ENCODE measurements around the gene CNN3.
A peak's percentile ranks its signal among the peaks of the same experiment; 100 is the strongest.

CNN3 gene

DNA sequence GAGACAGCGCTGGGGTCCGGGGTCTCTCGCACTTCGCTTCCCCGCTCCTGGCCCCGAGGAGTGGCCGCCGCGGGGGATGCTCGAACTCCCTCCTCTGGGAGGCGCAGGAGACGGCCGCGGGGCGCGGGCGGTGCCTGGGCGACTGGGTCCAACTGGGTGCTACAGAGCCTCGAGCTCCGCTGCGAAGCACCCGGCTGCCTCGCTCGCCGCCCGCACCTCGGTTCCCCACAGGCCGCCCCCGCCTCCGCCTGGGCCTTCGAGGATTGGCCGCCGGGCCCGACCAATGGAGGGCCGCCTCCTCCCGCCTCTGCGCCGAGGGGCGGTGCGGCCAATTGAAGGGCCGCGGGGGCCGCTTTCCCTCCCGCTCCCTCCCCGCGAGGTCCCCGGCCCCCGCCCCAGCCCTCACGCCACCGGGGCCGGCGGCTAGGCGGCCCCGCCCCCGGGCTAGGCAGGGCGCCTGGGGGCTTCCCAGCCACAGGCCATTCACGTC lies at the start of gene CNN3:
CNN3 (minus strand) TSS at position 196 of the 490 bp plus-strand sequence. CDS start 216 bp downstream, outside the sequence.
- peak; percentile 35 to 97 (median 88) for DNase-seq

DNA sequence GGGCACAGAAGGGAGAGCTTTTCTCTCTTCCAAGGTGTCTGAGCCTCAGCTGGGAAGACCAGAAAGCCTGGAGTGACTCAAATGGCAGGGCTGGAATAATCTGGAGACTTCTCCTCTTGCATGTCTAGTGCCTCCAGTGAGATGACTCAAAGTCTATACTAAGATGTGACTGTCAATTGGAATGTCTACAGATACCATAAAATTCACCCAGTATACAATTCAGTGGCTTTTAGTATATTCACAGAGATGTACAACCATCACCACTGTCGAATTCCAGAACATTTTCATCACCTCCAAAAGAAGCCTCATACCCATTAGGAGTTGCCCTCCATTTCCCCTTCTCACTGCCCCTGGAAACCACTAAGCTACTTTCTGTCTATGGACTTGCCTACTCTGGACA lies 47.9 kb upstream of the CNN3 start:
- no peak for DNase-seq

- no peak for DNase-seq
These were observed 47.3 kb upstream of the CNN3 start for GRCh38 chr1:94974241-94974640.

GRCh38 chr1:94973309-94973922 lies 46.5 kb upstream of the CNN3 start:
- DNase-seq: no peak

- no peak for DNase-seq
These were observed 44.6 kb upstream of the CNN3 start for GRCh38 chr1:94971491-94971924.

DNA sequence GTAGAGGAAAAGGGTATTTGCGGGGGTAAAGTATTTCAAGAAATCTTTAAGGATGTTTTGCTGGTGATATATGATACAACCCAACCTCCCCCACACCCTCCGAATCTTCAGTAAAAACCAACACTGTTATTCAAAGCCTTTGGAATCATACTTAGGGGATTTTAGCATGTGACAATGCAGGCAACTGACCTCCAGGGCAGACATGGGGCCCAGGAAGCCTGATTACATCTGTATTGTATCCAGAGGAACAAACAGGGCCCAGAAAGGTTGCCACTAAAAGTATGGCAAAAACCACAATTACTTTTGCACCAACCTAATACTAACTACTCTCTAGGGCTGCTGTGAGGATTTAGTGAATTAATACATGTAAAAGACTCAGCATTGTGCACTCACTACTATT lies 43.9 kb upstream of the CNN3 start:
- DNase-seq: no peak

GRCh38 chr1:94969137-94969536 lies 42.2 kb upstream of the CNN3 start:
- no peak for DNase-seq

GRCh38 chr1:94966033-94966432 lies 39.1 kb upstream of the CNN3 start:
- DNase-seq: no peak

DNA sequence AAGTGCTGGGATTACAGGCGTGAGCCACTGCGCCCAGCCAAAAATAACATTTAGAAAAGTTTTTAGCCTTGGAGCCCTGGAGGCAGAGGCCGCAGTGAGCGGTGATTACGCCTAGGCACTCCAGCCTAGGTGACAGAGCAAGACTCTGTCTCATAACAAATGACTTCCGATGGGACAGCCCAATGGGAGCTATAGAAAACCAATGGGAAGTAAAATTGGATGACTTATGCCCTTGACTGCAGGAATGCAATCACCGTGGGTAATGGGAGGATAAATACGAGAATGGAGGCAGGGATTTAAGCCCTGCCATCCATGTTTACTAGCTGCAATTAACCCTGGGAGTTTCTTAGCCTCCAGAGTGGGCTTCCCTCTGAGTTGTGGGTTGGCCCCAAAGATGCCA lies 37.0 kb upstream of the CNN3 start:
- DNase-seq: no peak

DNA sequence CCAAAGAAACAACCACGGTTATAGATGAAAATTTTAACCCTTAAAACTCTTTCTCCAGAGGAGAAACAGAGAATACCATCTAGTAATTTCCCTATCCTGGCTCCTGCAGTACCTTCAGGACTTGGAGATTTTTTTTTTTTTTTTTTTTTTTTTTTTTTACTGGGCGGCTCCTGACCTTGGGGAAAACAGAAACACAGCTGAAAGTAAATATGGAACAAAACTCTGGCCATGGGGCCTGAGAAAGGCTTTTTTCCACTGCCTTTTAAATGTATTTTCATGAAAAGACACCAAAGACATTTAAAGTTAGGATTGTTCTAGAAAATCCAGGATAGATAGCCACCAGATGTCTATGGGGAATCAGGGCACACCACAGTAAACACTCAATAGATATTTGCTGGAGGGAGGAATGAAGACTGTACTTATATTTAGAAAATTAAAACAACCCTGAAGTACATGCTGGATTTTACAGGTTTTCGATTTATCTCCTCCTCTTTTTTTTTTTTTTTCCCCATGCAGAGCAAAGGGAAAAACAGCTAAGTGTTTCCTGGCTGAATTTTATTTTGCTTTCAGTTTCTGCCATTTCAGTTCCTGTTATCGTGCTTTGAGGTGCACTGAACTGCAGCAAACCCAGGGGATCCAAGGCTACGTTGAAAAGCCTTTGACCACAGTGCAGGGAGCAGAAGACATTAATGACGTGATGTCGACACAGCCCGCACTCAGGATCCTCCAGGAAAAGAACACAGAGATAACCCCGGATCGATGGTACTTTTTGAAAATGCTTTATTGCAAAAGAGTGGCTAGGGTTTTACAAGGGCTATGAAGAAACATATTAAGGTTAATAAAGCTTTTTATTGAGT lies 35.7 kb upstream of the CNN3 start:
- DNase-seq: peak in 6 of 56 donors; percentile 5 to 25 (median 8)

DNA sequence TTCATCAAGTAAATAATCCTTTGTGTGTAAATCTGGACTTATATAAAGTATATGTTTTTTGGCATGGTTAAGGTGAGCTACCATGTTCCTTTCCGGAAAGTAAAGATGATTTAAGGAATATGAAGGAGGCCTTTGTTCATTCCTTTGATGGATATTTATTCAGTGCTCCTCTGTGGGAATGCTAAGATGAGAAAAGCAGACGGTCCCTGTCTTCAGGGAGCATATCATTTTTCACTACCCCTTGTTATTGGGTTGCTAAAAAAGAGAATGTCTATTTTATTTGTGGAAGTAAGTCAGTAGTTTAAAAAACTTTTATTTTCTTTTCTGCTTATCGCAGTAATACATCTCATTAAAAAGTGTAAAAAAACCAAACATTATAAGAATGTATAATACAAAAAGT lies 35.1 kb upstream of the CNN3 start:
- DNase-seq: no peak

- no peak for DNase-seq
These were observed 34.7 kb upstream of the CNN3 start for GRCh38 chr1:94961582-94961981.

DNA sequence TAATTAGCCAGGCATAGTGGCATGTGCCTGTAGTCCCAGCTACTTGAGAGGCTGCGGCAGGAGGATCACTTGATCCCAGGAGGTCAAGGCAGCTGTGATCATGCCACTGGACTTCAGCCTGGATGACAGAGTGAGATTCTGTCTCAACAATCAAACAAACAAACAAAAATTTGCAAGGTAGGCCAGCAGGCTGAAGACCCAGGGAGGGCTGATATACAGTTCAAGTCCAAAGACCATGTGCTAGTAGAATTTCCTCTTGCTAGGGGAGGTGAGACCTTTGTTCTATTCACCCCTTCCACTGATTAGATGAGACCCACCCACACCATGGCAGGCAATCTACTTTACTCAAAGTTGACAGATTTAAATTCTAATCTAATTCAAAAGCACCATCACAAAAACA lies 31.2 kb upstream of the CNN3 start:
- no peak for DNase-seq

DNA sequence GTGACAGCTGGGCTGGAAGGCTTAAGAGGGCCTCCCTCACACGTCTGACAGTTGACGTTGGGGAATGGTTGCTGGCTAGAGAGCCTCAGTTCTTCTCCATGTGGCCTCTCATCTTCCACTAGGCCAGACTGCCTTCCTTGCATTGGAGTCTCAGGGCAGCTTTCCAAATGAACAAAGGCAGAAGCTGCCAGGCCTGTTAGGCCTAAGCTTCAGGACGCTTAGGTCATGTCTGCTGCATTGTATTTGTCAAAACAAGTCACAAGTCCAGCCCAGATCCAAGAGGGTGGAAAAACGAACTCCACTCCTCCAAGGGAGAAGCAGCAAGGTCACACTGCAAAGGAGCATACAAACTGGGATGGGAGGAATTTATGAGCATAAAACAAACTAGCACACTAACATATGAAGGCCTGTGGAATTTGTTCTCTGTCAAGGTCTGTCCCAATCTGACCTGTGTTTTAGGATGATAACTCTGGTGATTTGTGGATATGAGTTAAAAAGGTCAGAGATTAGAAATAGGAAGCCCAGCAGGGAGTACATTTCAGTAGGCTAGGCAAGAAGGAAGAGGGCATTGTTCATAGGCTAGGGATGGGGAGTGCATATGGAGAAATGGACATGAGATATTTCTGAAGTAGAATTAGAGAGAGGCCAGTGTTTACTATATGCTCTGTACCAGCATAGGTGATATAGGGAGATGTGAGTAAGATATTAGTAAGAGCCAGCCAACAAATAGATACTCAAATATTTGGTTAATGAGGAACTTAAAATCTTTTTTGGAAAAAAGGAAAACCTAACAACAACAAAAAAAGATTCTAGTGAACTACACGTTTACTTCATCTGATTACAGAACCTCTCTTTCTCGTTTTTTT lies 29.1 kb upstream of the CNN3 start:
- DNase-seq: peak in 1 of 56 donors; percentile 2

DNA sequence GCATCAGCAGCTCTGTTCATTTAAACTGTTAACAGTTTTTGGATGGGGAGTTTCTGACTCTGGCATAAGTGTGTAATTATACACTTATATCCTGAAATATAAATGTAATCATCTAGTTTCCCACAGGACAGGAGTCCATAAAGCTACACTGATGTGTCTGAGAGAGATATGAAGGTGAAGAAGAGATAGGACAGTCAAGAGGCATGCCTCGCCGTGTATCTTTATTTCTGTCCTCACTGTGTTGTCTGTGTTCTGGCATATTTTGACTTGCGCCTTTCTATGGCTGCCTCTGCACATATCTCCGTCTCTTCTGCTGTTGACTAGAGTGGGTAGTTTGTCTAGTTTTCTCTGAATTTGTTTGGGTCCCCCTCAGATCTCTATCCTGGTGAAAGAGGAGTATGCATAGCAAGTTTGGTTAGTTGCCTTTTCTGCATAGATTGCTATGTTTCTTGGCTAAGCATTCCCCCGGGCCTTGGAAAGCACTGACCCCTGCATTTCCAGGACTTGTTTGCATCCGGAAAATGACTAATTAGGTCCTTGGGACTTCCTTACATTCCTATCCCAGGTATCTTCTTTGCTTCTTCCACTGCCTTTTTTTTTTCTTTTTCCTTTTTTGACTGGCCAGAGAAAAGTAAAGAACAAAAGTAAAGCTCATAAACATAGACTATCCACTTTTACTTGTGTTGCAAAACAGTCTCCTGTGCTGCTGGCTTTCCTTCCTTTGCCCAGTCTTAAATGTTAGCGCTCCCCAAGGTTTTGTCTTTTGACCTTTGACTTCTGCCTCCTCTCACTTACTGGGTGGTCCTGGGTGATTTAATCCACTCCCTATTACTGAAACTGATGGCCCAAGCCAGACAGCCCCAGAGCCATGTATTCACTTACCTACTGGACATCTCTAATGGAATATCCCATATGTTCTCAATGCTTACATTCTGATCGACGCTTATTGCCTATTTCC lies 27.6 kb upstream of the CNN3 start:
- DNase-seq: no peak

GRCh38 chr1:94953746-94954145 lies 26.8 kb upstream of the CNN3 start:
- DNase-seq: no peak

GRCh38 chr1:94953107-94953506 lies 26.2 kb upstream of the CNN3 start:
- DNase-seq: no peak

DNA sequence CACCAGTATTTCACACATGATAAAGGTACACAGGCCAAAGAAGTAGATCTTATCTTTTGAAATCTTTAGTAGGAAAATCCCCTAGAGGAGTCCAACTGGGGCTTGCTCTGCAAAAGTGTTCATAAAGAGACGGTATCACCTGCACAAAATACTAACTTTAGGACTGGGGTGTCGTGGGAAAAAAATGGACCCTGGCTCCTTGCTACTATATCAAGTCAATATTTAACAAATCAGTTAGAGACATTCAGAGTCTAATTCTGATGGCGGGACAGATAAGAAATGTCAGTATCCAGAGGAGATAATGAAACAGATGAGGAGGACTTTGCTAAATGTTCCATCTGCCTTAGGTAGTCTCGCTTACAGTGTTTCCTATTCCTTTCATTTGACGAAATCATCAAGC lies 25.6 kb upstream of the CNN3 start:
- no peak for DNase-seq

GRCh38 chr1:94951509-94952208 lies 24.7 kb upstream of the CNN3 start:
- no peak for DNase-seq

GRCh38 chr1:94951046-94951445 lies 24.1 kb upstream of the CNN3 start:
- no peak for DNase-seq

Data from amygdala (tissue), 56 donors.